IPS-18c (cell line): Measurements from ENCODE around the gene RUNDC3A.
"Not testable (repeated sequence)": the region's sequence is repeated elsewhere in the genome, so short reads cannot be mapped to it uniquely, and the experiment has no call there.

Source experiments
- H3K4me3 ChIP-seq: 2 replicates; pipeline ENCODE4 v1.7.0; 2013; ENCODE audit warnings: low read depth, mild to moderate bottlenecking, low read length, moderate library complexity; ENCODE audit not compliant: insufficient read depth
- H3K9me3 ChIP-seq: one replicate; pipeline ENCODE4 v1.6.1; 2013; ENCODE audit warnings: mild to moderate bottlenecking, low read length, moderate library complexity; ENCODE audit not compliant: control insufficient read depth, insufficient read depth

RUNDC3A gene

DNA sequence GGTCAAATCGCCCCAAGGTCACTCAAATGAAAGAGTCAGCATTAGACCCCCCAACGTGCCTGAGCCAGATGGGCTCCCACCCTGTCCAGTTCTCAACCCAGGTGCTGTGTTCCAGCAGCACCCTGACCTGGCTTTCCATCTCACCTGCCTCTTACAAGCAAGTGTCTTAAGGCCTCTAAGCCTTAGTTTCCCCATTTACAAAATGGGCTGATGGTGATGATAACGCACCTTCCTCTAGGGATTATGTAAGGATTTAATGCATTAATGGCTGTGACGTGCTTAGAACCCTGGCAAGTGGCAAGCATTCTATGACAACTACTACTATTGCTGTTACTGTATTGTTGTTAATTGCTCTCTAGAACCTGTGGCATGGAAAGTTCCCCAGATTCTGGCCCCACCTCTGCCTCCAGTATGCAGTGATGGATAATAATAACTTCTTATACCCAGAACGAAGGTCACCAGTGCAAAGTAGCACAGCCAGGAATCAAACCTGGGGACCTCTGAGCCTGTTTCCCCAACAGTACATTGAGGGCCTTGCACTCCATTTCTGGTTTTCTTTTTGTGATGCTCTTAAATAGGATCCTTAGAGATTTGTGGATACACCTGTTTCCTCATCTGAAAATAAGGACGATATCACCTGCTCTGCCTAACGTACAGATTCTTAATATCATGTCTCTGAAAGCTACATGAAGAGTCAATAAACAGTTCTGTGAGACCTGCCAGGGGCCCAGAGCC is 19.5 kb downstream of the RUNDC3A start:
- Histone ChIP-seq H3K9me3 (no peaks in the 10 kb centered on the region), H3K4me3 (no peak overlapping the region)

DNA sequence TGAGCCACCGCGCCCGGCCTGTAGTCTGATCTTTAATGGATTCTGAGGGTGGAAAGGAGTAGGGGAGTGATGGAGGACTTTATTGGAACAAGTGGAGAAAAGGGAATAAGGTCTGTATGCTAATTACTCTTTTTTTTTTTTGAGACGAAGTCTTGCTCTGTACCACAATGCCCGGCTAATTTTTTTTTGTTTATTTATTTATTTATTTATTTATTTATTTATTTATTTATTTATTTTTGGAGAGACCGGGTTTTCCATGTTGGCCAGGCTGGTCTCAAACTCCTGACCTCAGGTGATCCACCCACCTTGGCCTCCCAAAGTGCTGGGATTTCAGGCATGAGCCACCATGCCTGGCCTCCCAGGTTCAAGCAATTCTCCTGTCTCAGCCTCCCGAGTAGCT is 21.1 kb downstream of the RUNDC3A start:
- not testable (repeated sequence) for H3K9me3 ChIP-seq, H3K4me3 ChIP-seq

DNA sequence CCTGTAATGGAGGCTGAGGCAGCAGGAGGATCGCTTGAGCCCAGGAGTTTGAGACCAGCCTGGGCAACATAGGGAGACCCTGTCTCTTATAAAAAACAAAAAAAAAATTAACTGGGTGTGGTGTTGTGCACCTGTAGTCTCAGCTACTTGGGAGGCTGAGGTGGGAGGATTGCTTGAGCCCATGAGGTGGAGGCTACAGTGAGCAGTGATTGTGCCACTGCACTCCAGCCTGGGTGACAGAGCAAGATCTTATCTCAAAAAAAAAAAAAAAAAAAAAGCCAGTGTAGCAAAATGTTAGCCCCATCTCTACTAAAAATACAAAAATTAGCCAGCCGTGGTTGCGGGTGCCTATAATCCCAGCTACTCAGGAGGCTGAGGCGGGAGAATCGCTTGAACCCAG is 21.9 kb downstream of the RUNDC3A start:
- not testable (repeated sequence) for H3K9me3 ChIP-seq, H3K4me3 ChIP-seq

DNA sequence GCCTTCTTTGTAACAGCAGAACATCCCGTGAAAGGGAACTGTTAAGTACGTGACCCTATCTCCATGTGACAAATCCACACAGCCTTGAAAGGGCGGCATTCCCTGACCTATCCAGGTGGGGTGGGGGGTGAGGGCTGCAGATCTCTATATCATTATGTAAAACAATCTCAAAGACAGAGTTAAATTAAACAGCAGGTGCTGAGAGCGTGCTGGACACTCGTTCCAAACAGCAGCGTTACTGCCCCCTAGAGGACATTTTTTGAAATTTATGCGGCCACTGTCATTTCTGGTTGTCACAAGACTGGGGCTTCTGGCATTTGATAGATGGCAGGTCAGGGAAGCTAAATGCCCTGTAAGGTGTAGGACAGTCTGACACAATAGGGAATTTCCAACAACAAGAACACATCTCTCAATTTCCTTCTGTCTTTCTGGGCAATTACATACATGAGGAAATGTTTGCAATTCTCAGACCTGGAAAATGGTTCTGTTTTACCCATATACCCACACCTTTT is 22.9 kb downstream of the RUNDC3A start:
- Histone ChIP-seq H3K9me3 (no peaks in the 10 kb centered on the region), H3K4me3 (no peak overlapping the region)

DNA sequence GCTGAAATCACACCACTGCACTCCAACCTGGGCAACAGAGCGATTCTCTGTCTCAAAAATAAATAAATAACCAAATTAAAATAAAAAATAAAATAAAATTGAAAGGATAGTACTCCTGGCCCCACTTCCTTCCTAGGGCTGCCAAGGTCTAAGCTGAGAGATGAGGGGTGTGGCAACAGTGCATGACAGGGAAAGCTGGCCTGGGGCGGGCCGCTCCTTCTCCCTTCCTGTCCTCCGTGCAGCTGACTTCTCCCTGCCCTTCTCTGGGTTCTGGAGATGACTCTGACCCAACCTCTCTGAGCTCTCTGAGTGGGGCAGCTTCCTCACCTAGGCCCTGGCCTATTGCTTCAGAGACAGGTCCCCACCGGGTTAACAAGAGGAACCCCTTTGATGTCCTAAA is 25.0 kb downstream of the RUNDC3A start:
- Histone ChIP-seq H3K4me3 (no peak overlapping the region), H3K9me3 (no peaks in the 10 kb centered on the region)

DNA sequence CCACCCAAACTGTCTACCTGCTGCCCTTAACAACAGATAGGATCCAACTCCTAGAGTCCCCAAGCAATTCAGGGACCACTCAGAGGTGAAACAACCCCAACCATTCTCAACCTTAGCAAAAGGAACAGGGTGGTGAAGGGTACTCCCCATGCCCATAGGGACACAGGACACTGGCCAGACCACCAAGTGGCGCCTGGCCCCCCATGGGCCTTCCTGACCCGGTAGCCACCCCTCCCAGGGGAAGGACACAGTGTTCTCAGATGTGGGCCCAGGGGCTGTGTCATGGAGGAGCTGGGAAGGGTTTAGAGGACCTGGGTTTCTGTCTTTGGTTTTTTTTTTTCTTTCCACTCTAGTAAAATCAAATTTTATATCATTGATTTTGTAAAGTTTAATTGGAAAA is 25.9 kb downstream of the RUNDC3A start:
- Histone ChIP-seq H3K9me3 (no peaks in the 10 kb centered on the region), H3K4me3 (no peak overlapping the region; the same call in 1 of the 2 replicates)

DNA sequence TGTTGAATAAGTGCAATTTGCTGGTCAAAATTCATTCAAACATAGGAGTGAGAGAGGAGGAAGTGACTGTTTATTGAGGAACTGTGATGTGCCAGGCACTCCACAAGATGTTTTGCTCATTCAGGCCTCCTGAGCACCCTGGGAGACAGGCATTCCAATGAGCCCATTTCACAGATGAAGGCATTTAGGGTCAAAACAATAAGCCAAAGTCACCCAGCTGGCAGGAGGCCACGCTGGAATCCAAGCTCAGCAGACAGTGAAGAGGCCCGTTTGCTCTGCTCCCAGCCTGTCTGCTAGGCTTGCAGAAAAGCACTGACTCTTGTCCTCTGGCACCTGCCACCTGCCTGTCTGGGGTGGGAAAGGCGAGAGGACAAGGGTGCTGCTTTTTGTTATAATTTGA is 26.3 kb downstream of the RUNDC3A start:
- H3K4me3 ChIP-seq, result no peak overlapping the region
- no peaks in the 10 kb centered on the region for H3K9me3 ChIP-seq

DNA sequence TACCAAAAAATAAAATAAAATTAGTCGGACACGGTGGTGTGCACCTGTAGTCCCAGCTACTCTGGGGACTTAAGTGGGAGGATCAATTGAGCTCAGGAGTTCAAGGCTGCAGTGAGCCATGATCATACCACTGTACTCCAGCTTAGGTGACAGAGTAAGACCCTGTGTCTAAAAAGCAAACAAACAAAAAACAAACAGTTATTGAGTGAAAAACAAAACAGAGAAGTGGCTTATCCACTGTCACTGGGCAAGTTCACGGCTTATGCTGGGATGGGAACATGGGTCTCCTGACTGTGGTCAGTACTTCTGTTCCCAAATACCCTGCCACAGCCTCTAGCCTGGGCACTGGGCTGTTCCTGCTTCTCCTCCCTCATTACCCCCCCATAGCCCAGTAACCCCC is 27.2 kb downstream of the RUNDC3A start:
- Histone ChIP-seq H3K9me3 (no peaks in the 10 kb centered on the region), H3K4me3 (no peak overlapping the region)

DNA sequence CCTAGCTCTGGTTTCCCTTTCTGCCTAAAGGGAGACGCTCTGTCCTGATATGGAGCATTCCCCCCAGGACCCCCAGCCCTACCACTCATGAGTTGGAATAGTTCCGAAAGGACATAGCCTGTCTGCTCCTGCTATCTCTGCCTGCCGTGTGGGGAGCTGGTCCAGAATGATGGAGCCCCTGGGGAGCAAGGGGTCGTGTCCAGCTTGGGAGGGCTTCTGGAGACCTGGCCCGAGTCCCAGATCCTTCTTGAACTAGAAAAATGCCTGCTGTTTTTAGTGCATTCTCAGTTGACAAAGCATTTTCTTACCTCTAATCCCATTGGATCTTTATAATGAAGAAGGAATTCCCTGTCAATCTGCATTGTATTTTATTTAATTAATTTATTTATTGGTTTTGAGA is 27.6 kb downstream of the RUNDC3A start:
- H3K9me3 ChIP-seq, result no peaks in the 10 kb centered on the region
- H3K4me3 ChIP-seq, result no peak overlapping the region

DNA sequence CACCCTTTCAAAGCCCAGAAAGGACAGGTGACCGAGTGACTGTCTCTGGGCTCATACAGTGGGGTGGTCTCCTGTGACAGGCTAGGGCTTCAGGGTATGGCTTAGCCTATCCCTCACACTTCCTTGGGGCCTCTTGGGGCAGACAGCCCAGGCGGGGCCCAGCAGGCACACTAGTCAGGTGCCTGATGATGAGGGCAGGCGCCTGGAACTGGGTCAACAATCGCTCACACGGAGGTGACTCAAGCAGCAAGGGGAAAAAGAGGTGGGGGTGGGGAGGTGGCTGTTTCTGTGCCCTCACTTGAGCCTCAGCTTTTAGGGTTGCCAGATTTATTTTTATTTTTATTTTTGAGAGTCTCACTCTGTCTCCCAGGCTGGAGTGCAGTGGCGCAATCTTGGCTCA is 30.3 kb downstream of the RUNDC3A start:
- H3K9me3 ChIP-seq, result no peaks in the 10 kb centered on the region
- H3K4me3 ChIP-seq, result no peak overlapping the region

DNA sequence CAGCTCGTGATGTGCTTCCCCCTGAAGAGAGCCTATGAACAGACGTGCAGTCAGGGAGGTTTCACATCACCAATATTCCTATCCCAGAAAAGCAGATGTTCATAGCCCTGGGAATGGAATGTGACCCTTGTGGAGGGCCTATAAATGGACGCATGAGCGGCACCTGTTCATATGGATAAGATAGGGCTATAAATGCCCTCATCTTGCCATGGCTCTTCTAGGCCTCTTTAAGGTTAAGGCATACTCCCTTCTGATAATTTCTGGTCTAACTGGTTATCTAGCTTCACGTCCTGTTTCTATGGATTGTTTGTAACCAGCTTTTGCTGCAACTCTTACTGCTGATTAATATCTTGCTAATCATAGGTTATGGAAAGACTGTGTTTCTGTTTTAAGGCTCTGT is 32.2 kb downstream of the RUNDC3A start:
- H3K9me3 ChIP-seq, H3K4me3 ChIP-seq: not testable (repeated sequence)

DNA sequence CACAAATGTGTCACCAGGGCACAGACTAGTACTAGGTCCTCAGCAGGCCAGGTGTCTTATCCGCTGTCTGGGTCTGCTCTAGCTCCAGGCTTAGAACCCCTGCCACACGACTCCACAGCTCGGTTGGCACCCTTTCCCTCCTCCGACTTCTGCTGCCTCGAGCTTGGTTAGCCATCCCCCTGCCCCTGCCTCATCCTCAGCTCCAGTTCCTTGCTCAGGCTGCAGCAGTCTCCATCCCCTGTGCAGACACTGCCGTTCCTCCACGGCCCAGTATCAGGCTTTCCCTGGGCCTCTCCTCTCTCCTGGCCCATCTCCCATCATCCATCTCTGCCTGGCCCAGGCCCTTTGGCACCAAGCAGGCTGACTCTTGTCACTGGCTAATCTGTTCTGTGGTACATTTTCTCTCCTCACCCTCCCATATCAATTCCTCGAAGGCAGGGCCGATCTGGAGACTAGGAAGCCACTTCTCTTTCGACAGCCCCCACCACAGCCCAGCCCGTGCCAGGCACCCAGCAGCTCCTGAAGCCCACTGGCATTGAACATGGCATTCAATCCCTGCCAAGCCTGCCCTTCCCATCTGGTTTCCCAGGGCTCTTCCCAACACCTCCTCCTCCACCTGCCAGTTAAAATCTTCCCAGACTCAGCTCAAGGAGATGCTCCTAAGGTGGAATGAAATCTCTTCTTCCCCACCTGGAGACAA is 35.3 kb downstream of the RUNDC3A start:
- no peak overlapping the region for H3K4me3 ChIP-seq
- no peaks in the 10 kb centered on the region for H3K9me3 ChIP-seq

DNA sequence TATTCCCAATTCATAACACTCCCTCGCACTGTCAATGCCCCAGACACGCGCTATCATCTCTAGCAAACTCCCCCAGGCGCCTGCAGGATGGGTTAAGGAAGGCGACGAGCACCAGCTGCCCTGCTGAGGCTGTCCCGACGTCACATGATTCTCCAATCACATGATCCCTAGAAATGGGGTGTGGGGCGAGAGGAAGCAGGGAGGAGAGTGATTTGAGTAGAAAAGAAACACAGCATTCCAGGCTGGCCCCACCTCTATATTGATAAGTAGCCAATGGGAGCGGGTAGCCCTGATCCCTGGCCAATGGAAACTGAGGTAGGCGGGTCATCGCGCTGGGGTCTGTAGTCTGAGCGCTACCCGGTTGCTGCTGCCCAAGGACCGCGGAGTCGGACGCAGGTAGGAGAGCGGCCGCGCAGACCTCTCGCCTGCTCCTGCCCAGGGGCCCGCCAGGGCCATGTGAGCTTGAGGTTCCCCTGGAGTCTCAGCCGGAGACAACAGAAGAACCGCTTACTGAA is 36.6 kb downstream of the RUNDC3A start, which contains the start of gene GRN:
TSS of gene GRN (plus strand) at position 364 of the 515 bp plus-strand sequence. CDS start 3,863 bp downstream, outside the sequence.
- peak within 1 kb of the TSS; percentile 88 for H3K4me3 ChIP-seq
- H3K9me3 ChIP-seq, result no peaks in the 10 kb centered on the region

DNA sequence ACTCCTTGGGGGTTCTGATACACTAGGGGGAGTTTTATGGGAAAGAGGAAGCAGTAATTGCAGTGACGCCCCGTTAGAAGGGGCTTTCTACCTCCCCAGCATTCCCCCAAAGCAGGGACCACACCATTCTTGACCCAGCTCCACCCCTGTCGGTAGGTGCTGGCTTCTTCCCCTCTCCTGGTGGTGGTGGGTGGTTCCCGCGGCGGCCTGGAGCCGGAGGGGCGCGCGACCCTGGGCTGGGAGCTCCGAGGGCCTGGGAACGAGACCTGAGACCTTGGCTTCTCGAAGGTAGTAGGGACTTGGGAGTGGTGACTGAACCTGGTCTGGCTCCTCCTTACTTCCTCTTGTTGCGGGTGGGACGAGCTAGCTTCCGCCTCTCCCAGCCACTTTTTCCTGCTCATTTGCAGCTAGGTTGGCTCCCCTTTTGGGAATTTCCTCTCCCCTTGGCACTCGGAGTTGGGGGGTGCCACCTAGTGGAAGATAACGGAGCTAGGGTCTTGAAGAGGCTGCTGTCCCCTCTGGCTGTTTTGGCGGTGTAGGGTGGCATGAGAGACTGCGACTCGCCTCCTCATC is 37.1 kb downstream of the RUNDC3A start:
- peak overlapping the region; percentile 88 for H3K4me3 ChIP-seq
- H3K9me3 ChIP-seq, result no peaks in the 10 kb centered on the region

DNA sequence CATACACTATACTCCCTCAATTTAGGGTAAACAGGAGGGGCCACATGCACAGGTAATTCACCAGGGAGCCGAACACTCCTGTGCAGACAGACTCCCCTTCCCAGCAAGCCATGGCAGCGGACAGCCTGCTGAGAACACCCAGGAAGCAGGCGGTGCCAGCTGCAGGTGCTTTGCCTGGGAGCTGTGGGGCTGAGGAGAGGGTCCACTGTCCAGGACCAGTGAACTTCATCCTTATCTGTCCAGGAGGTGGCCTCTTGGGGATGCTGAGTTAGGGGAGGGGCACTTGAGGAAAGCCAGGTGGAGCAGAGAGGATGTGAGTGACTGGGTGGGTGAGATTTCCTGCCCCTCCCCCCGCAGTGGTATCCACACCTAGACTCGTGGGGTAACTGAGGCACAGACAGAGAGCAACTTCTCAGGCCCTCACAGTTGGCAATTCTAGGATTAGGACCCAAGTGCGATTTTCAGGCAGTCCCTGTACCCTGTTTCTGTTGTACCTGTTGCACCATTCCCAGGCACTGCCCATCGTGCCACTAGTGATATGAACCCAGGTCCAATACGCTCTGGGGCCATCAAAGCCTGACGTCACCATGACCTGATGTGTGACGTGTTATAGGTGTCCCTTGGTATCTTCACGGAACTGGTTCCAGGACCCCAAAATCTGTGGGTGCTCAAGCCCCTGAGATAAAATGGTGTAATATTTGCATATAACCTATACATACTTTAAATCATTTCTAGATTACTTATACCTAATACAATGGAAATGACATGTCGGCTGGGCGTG is 37.9 kb downstream of the RUNDC3A start:
- no peak overlapping the region; the same call in 1 of the 2 replicates for H3K4me3 ChIP-seq

DNA sequence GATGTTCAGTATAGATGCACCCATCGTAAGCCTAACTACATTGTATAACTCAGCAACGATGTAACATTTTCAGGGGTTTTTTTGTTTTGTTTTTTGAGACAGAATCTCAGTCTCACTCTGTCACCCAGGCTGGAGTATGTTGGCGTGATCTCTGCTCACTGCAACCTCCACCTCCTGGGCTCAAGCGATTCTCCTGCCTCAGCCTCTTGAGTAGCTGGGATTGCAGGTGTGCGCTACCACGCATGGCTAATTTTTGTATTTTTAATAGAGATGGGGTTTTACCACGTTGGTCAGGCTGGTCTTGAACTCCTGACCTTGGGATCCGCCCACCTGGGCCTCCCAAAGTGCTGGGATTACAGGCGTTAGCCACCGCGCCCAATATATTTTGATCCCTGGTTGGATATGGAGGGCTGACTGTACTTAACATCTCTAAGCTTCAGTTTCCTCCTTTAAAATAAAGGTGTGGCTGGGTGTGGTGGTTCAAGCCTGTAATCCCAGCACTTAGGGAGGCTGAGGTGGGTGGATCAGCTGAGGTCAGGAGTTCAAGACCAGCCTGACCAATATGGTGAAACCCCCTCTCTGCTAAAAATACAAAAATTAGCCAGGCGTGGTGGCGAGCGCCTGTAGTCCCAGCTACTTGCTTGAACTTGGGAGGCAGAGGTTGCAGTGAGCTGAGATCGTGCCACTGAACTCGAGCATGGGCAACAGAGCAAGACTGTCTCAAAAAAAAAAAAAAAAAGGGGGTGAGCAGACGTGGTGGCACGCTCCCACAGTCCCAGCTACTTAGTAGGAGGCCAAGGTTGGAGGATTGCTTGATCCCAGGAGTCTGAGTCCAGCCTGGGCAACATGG is 39.0 kb downstream of the RUNDC3A start:
- not testable (repeated sequence) for H3K4me3 ChIP-seq, H3K9me3 ChIP-seq

More for the DNA sequence above, 37.9 kb downstream of the RUNDC3A start:
- H3K9me3 ChIP-seq, result no peaks in the 10 kb centered on the region
